GM04504 (cell line): ENCODE data around the gene PSG4.
A peak's percentile ranks its signal among the peaks of the same experiment; 100 is the strongest.
"Not testable (repeated sequence)": the region's sequence is repeated elsewhere in the genome, so short reads cannot be mapped to it uniquely, and the experiment has no call there.

Experiments used
- DNase-seq: peaks from one replicate; pipeline ENCODE4 v3.0.0-alpha.2; 2012; ENCODE audit warnings: low read depth

The PSG4 gene

GRCh38 chr19:43198686-43199419 lies 6.6 kb downstream of the PSG4 start:
- DNase-seq = not testable (repeated sequence)

GRCh38 chr19:43197666-43198397 lies 7.6 kb downstream of the PSG4 start:
- not testable (repeated sequence) for DNase-seq

- not testable (repeated sequence) for DNase-seq
Measured at GRCh38 chr19:43194397-43194796, 11.0 kb downstream of the PSG4 start.

- DNase-seq = not testable (repeated sequence)
Measured at GRCh38 chr19:43192381-43193155, 12.9 kb downstream of the PSG4 start.

GRCh38 chr19:43188092-43188491 lies 17.3 kb downstream of the PSG4 start:
- not testable (repeated sequence) for DNase-seq

- not testable (repeated sequence) for DNase-seq
Measured at GRCh38 chr19:43186311-43186935, 19.0 kb downstream of the PSG4 start, which contains the start of gene PSG5. PSG5 (minus strand) TSS chr19:43186536; CDS start chr19:43186405, 131 bp downstream.

GRCh38 chr19:43181869-43182771 lies 23.3 kb downstream of the PSG4 start:
- peak; percentile 86 for DNase-seq

GRCh38 chr19:43179569-43180147 lies 25.8 kb downstream of the PSG4 start:
- not testable (repeated sequence) for DNase-seq

- not testable (repeated sequence) for DNase-seq
Measured at GRCh38 chr19:43178577-43178976, 26.9 kb downstream of the PSG4 start.

- DNase-seq = not testable (repeated sequence)
Measured at GRCh38 chr19:43165906-43166305, 39.5 kb downstream of the PSG4 start.

- DNase-seq = not testable (repeated sequence)
Measured at GRCh38 chr19:43163135-43163534, 42.3 kb downstream of the PSG4 start.

GRCh38 chr19:43162261-43162660 lies 43.2 kb downstream of the PSG4 start:
- DNase-seq = not testable (repeated sequence)

GRCh38 chr19:43152214-43152613 lies 53.2 kb downstream of the PSG4 start:
- no peak for DNase-seq

GRCh38 chr19:43149788-43150187 lies 55.6 kb downstream of the PSG4 start:
- DNase-seq = not testable (repeated sequence)

GRCh38 chr19:43148233-43148632 lies 57.2 kb downstream of the PSG4 start:
- peak; percentile 68 for DNase-seq
